BLaER1 (cell line): ENCODE data around the gene AK6.

Experiments used
- H3K27ac ChIP-seq: shearing (Covaris generic); formaldehyde crosslinking; 2 replicates; pipeline ENCODE4 v1.8.1; 2022
- H3K27me3 ChIP-seq: shearing (Covaris generic); formaldehyde crosslinking; 2 replicates; pipeline ENCODE4 v1.8.1; 2022
- H3K36me3 ChIP-seq: shearing (Covaris generic); formaldehyde crosslinking; 2 replicates; pipeline ENCODE4 v1.8.1; 2022
- H3K4me1 ChIP-seq: shearing (Covaris generic); formaldehyde crosslinking; 2 replicates; pipeline ENCODE4 v1.8.1; 2022
- H3K4me2 ChIP-seq: shearing (Covaris generic); formaldehyde crosslinking; 2 replicates; pipeline ENCODE4 v1.8.1; 2022
- H3K4me3 ChIP-seq: shearing (Covaris generic); formaldehyde crosslinking; 2 replicates; pipeline ENCODE4 v1.8.1; 2022
- H3K9ac ChIP-seq: shearing (Covaris generic); formaldehyde crosslinking; 2 replicates; pipeline ENCODE4 v1.8.1; 2022
- H3K9me3 ChIP-seq: shearing (Covaris generic); formaldehyde crosslinking; 2 replicates; pipeline ENCODE4 v1.8.1; 2022
- H4K20me1 ChIP-seq: shearing (Covaris generic); formaldehyde crosslinking; 2 replicates; pipeline ENCODE4 v1.8.1; 2022
- Cebpa-rat ChIP-seq: shearing (Covaris generic); IDR thresholded peaks from 2 replicates; pipeline ENCODE4 v1.8.1; 2022

The AK6 gene

DNA sequence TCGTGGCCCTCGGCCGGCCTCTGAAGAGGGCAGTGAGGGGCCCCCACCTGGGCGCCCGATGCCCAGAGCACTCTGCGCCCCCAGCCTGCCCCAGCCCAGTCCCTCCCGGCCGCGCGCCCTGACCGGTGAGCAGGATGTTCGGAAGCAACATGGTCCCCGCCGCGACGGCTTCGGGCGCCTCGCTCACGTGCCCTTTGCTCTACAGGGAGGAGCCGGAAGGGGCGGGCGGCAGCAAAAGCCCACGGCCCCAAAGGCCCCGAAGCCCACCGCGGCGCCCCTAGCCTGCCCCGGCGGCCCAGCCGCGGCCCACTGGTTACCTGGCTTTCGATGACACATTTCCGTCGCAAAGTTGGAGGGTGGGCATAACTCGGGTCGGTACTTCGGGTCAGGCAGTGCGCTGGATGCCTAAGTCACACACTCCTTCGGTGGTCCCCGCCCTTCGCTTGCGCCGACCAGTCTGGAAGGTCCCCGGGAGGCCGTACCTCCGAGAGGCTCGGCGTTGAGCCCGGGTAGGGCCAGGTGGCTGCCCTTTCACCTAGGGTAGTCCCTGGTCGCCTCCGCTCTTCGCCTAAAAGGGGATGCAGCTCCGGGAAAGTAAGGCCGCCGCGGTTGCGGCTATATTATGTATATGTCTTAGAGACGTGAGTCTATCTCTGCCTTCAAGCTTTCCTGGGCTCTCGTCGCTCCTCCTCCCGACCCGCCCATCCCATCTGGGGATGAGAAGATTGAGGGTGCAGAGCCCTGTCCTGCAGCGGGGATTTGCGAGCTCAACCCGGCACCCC is at the start of gene AK6, which contains the start of the genes RAD17 and TAF9:
AK6 (minus strand) TSS at position 181 of the 782 bp plus-strand sequence; CDS start at position 151, 30 bp downstream.
RAD17 (plus strand) TSS at position 479 of the 782 bp plus-strand sequence. CDS start 2,391 bp downstream, outside the sequence.
TAF9 (minus strand) TSS at position 181 of the 782 bp plus-strand sequence. CDS start 3,783 bp downstream, outside the sequence.
- Histone ChIP-seq H3K27me3 (no peaks in the 10 kb centered on the region), H3K4me2 (peak within 1 kb of the TSS; percentile 89), H3K9ac (peak within 1 kb of the TSS; percentile 96), H3K36me3 (peaks cover 35% of the 10 kb centered on the region), H3K27ac (peak within 1 kb of the TSS; percentile 99), H4K20me1 (peaks cover 36% of the 10 kb centered on the region), H3K9me3 (no peaks in the 10 kb centered on the region), H3K4me1 (peaks cover 37% of the 10 kb centered on the region), H3K4me3 (peak within 1 kb of the TSS; percentile 74)
- no peak for TF ChIP-seq Cebpa-rat

DNA sequence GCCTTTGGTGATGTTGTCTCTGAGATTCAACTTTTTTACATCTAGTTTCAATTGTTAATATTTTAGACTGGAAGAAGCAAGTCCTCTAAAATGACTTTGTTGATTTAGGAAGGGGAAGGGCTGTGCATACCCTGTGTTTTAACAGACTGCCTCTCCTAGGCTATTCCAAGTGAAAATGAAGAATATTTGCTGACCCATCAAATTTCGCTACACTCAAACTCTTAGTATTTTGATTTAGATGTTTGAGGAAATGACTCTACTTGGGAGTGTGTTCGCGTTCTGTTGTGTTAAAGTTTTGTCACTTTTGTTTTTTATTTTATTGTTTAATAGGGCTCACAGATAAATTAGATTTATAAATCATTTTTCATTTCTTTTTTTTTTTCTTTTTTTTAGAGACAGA is 49.2 kb upstream of the AK6 start:
- TF ChIP-seq Cebpa-rat = no peak
- Histone ChIP-seq H3K4me2 (no peak overlapping the region), H3K9me3 (peaks cover 17% of the 10 kb centered on the region), H4K20me1 (no peaks in the 10 kb centered on the region), H3K9ac (no peak overlapping the region), H3K27ac (no peak overlapping the region), H3K36me3 (peaks cover 35% of the 10 kb centered on the region), H3K4me1 (no peaks in the 10 kb centered on the region), H3K4me3 (no peak overlapping the region), H3K27me3 (no peaks in the 10 kb centered on the region)

DNA sequence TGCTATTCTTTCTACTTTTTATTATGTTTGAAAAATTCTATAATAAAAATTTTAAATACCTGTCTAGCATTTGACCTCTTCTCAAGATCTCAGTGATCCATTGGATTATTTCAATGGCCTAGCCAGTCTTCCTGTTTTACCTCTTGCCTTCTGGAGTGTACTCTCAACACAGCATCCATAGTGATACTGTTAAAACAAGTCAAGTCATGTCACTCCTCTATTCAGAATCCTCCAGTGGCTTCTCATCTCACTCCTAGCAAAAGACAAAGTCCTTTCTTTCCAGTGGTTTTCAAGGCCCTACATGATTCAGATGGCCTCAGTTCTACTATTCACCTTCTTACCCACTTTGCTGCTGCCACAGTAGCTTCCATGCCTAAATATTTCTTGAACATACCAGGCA is 47.4 kb upstream of the AK6 start:
- Histone ChIP-seq H3K4me2 (no peak overlapping the region), H3K4me3 (no peak overlapping the region), H3K27ac (no peak overlapping the region), H3K4me1 (no peaks in the 10 kb centered on the region), H3K9ac (no peak overlapping the region), H3K36me3 (peaks cover 54% of the 10 kb centered on the region), H3K27me3 (no peaks in the 10 kb centered on the region), H3K9me3 (peaks cover 5% of the 10 kb centered on the region; the same call in 1 of the 2 replicates), H4K20me1 (no peaks in the 10 kb centered on the region)
- no peak for TF ChIP-seq Cebpa-rat

DNA sequence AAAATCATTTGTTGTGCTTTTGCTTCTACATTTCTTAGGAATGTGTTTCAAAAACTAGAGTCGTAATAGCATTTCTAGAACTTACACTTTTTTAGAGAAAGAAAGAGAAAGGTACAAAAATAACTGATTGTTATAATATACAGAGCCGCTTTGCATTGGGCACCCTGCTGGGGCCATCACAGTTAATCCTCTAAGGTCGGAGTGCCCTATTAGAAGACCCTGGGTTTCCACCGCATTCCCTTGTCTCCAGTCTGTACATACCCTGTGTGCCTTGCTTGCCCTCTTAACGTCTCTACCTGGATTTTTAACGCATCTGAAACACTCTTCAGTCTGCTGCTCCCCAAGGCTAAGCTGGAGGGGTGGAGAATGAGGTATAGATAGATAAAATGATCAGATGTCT is 46.9 kb upstream of the AK6 start:
- no peak overlapping the region for H3K4me2 ChIP-seq
- H3K9me3 ChIP-seq = peaks cover 5% of the 10 kb centered on the region; the same call in 1 of the 2 replicates
- TF ChIP-seq Cebpa-rat = no peak
- peaks cover 59% of the 10 kb centered on the region for H3K36me3 ChIP-seq
- no peak overlapping the region for H3K4me3 ChIP-seq
- no peaks in the 10 kb centered on the region for H4K20me1 ChIP-seq
- H3K9ac ChIP-seq = no peak overlapping the region
- no peaks in the 10 kb centered on the region for H3K4me1 ChIP-seq
- H3K27me3 ChIP-seq = no peaks in the 10 kb centered on the region
- H3K27ac ChIP-seq = no peak overlapping the region

DNA sequence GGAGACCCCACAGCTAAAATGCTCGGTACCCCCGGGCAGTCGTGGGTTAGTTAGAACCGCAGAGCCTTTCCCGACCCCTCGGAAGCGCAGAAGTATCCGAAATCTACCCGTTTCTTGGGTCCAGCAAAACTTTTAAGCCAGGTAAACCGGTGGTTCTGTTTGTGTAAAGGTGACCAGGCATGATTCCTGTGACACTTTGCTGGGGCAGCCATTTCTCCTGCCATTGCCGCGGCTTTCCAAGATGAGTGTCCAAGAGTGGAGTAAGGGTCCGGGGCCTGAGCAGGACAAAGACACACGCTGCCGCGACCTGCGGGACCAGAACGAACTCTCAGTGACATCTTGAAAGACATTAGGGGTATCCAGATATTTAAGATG is 46.3 kb upstream of the AK6 start:
- Histone ChIP-seq H3K9ac (no peak overlapping the region), H4K20me1 (no peaks in the 10 kb centered on the region), H3K4me3 (no peak overlapping the region), H3K4me2 (no peak overlapping the region), H3K4me1 (no peaks in the 10 kb centered on the region), H3K9me3 (peaks cover 5% of the 10 kb centered on the region; the same call in 1 of the 2 replicates), H3K27me3 (no peaks in the 10 kb centered on the region), H3K27ac (no peak overlapping the region), H3K36me3 (peaks cover 64% of the 10 kb centered on the region)
- no peak for TF ChIP-seq Cebpa-rat

- Histone ChIP-seq H3K27me3 (no peaks in the 10 kb centered on the region), H3K36me3 (peaks cover 69% of the 10 kb centered on the region), H3K9ac (no peak within 1 kb of the TSS), H3K4me2 (no peak within 1 kb of the TSS), H3K4me1 (no peaks in the 10 kb centered on the region), H3K4me3 (no peak within 1 kb of the TSS), H3K9me3 (peaks cover 5% of the 10 kb centered on the region; the same call in 1 of the 2 replicates), H4K20me1 (no peaks in the 10 kb centered on the region), H3K27ac (no peak within 1 kb of the TSS)
- TF ChIP-seq Cebpa-rat = no peak
Observed at GRCh38 chr5:69414885-69415583, 45.7 kb upstream of the AK6 start, which contains the start of gene MARVELD2. TSS of gene MARVELD2 (plus strand) at chr5:69415116. CDS start at chr5:69419386, 4,270 bp downstream.

- H3K27me3 ChIP-seq = no peaks in the 10 kb centered on the region
- H3K9ac ChIP-seq = no peak overlapping the region
- H3K4me3 ChIP-seq = no peak overlapping the region
- no peaks in the 10 kb centered on the region for H4K20me1 ChIP-seq
- no peaks in the 10 kb centered on the region for H3K4me1 ChIP-seq
- no peak for TF ChIP-seq Cebpa-rat
- peaks cover 95% of the 10 kb centered on the region for H3K36me3 ChIP-seq
- peaks cover 7% of the 10 kb centered on the region for H3K9me3 ChIP-seq
- no peak overlapping the region for H3K27ac ChIP-seq
- no peak overlapping the region for H3K4me2 ChIP-seq
Observed at GRCh38 chr5:69404659-69405330, 35.5 kb upstream of the AK6 start.

DNA sequence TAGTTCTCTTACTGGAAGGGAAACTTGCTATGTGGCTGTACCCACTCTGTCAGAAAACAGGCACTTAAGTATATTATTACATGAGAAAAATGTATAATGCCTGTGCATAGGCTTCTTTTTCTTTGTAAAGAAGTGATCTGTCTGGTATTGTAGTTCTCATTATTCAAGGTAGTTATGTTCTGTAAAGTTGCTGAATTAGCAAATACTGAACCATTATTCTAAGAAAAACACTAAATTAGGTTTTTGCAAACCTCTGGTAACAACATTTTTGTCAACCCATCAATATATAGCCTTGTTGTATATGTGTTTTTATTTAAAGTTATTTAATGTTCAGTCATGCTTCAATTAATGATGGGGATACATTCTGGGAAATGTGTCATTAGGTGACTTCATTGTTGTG is 9.1 kb upstream of the AK6 start:
- no peaks in the 10 kb centered on the region for H3K4me1 ChIP-seq
- no peak overlapping the region for H3K27ac ChIP-seq
- no peaks in the 10 kb centered on the region for H3K27me3 ChIP-seq
- no peak overlapping the region for H3K9ac ChIP-seq
- no peak overlapping the region for H3K4me2 ChIP-seq
- H3K36me3 ChIP-seq = peaks cover 81% of the 10 kb centered on the region
- no peak overlapping the region for H3K4me3 ChIP-seq
- no peaks in the 10 kb centered on the region for H3K9me3 ChIP-seq
- no peaks in the 10 kb centered on the region for H4K20me1 ChIP-seq
- TF ChIP-seq Cebpa-rat = no peak

- Histone ChIP-seq H3K4me3 (no peak overlapping the region), H3K27me3 (no peaks in the 10 kb centered on the region), H4K20me1 (no peaks in the 10 kb centered on the region), H3K4me1 (peaks cover 25% of the 10 kb centered on the region), H3K36me3 (peaks cover 49% of the 10 kb centered on the region), H3K4me2 (no peak overlapping the region), H3K9me3 (no peaks in the 10 kb centered on the region), H3K9ac (no peak overlapping the region), H3K27ac (no peak overlapping the region)
- TF ChIP-seq Cebpa-rat = no peak
Observed at GRCh38 chr5:69374911-69375446, 5.7 kb upstream of the AK6 start.
